NCI-H146 treated with DMSO at 0.1 percent for 48 hours (cell line): Measurements from ENCODE around the gene MDP1.
A peak's percentile ranks its signal among the peaks of the same experiment; 100 is the strongest.
"Not testable (repeated sequence)": the region's sequence is repeated elsewhere in the genome, so short reads cannot be mapped to it uniquely, and the experiment has no call there.

Experiments
- DNase-seq: peaks from one replicate; lab custom pipeline; 2025; ENCODE audit not compliant: unreplicated experiment; lab: John Stamatoyannopoulos, UW

Gene MDP1

DNA sequence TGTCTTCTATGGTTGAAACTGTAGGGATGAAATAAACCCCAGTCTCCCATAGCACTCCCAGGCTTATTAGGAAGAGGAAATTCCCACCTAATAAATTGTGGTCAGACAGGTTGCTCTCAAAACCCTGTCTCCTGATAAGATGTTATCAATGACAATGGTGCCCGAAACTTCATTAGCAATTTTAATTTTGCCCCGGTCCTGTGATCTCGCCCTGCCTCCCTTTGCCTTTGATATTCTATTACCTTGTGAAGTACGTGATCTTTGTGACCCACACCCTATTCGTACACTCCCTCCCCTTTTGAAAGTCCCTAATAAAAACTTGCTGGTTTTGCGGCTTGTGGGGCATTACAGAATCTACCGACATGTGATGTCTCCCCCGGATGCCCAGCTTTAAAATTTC, 13.3 kb downstream of the MDP1 start:
- DNase-seq: not testable (repeated sequence)

GRCh38 chr14:24198814-24199524, 16.9 kb downstream of the MDP1 start:
- DNase-seq: no peak

DNA sequence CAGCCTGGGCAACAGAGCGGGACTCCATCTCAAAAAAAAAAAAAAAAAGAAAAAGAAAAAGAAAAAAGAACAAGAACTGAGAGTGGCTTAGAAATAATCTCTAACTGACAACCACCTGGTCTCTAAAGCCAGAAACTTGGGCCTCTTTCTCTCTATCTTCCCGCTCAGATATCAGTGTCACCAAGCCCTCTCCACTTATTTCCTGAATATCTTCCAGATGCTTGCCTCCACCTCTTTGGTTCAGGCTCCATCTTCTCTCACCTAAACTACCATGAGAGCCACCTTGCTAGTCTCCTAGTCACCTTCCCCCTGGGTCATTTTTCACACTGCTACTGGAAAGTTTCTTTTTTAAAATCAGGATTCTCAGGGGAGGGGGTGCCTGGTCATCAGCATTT, 18.8 kb downstream of the MDP1 start:
- no peak for DNase-seq

- no peak for DNase-seq
Observed at GRCh38 chr14:24196071-24197055, 19.5 kb downstream of the MDP1 start.

- DNase-seq: peak; percentile 61
Observed at GRCh38 chr14:24195186-24196070, 20.4 kb downstream of the MDP1 start, which contains the start of gene TM9SF1. Gene TM9SF1, minus strand, starts transcription at chr14:24195441. Its CDS starts 422 bp downstream, at chr14:24195019.

DNA sequence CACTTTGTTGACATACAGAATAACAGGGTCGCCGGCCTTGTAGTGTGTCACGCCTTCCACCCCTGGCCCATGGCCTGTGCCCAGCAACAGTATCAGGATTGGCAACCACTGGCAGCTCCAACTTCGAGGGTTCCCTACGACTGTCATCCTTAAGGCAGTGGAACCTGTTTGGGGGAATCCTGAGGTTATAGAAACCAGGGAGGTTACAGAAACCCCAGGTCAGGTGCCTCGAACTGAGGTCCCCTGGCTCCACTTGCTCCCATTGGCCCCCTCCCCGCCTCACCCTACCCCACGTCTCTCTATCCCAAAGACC, 21.0 kb downstream of the MDP1 start:
- no peak for DNase-seq

DNA sequence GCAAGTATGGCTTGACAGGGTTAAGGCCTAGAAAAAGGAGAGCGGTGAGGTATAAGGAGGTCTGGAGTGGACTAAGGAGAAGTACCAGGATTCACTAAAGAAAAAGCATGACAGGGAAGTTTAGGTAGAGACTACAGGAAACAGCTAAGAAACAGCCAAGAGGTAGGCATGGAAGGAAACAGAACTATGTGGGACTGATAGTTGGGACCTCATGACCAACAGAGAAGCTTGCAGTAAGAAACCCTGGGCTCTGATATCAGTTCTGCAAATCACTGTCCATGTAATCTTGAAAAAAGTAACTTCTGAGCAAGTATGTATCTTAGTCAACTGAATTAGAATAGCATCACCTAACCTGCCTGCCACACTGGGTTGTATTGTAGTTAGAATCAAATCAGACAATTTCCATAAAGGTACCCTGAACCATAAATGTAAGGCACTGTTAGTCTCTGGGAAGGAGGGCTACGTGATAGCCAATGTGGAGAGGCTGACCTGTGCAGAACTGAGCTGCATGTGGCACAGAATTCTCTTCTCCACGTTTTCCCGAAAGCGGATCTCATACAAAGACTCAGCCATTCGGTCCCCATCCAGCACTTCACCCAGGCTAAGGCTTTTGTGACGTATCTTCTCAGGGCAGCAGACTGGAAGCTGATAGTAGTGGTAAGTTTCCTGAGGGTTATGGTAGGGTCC, 21.5 kb downstream of the MDP1 start:
- DNase-seq: no peak

- DNase-seq: no peak
Observed at GRCh38 chr14:24192933-24193332, 22.9 kb downstream of the MDP1 start.

DNA sequence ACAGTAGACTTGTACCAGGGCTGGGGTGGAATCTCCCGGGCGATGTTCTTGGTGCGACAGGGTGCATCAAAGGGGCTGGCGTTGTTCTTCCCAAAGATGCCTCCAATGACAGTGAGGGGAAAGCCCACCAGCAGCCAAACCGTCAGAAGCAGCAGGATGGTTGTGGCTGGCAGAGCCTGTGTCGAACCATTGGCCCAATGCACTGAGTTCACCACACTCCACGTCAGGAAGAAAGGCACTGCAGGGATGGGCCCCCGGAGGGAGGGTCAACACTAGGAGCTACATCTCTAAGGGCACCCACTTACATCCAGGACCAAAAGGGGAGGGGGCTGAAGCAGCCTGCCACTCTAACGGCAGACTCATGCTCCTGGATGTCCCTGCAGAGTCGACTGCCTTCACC, 25.4 kb downstream of the MDP1 start:
- no peak for DNase-seq

GRCh38 chr14:24189460-24189859, 26.4 kb downstream of the MDP1 start:
- DNase-seq: no peak

DNA sequence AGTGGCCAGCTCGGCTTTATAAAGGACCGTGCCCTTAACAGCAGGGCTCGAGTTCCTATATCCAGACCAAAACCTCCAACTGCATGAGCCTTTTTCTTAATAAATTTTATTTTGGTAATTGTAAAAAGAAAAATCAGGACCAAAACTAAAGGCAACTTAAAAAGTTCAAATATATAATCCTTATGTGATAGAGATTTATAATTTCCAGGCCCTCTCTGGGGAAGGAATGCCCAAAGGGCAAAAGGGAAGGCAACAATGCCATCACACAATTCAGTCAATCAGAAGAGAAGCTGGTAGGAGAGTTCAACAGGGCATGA, 26.8 kb downstream of the MDP1 start:
- no peak for DNase-seq

GRCh38 chr14:24188251-24189058, 27.4 kb downstream of the MDP1 start, which contains the start of gene IPO4:
Gene IPO4, minus strand, starts transcription at chr14:24188816. Its CDS starts 29 bp downstream, at chr14:24188787.
- DNase-seq: peak; percentile 92

GRCh38 chr14:24187539-24187915, 28.3 kb downstream of the MDP1 start:
- DNase-seq: no peak

DNA sequence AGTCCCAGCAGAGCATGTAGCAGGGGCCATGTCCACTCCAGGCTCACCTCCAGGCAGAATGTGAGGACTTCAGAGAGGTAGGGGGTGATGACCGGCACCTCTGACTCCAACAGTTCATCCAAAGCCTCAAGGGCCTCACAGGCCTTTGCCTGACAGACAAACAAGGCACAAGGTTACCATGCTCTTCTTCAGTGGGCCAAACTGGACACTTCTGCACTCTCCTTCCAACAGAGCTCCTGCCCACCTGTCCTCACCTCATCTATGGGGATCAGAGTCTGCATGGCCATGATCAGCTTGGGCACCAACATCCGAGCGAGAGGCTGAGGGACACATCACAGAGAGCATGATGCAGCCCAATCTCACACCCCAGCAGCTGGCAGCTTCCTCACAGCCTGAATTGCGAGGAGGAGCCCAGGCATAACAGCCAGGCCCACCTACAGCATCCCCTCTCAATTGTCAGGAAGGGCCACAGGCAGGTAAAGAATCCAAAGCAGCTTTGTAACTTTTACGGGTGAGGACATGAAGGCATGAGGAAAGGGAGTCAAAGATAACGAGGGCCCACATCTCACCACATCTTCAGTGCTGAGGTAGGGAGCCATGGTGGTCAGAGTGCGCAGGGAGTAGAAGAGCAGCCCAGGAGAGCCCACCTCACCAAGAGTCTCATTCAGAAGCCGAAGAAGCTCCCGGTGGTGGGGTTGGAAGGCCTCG, 28.9 kb downstream of the MDP1 start:
- DNase-seq: no peak

GRCh38 chr14:24185741-24186140, 30.1 kb downstream of the MDP1 start:
- no peak for DNase-seq

DNA sequence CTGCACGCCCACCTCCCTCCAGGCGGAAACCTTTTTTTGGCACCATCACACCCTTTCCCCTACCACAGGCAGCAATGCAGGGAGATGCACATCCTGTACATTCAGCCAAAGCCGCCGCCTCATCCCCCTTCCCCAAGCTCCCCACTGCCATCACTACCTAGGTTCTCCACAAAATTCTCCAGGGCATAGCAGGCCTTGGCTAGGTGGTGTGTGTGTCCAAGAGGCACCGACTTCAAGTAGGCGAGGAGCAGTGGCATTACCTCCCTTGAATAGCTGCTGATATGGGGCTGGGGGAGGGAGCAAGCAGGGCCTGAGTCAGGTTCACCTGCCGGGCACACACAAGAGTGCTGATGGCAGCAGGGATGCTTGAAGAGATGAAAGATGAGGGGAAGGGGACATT, 30.8 kb downstream of the MDP1 start:
- no peak for DNase-seq

GRCh38 chr14:24184104-24184970, 31.5 kb downstream of the MDP1 start:
- no peak for DNase-seq

DNA sequence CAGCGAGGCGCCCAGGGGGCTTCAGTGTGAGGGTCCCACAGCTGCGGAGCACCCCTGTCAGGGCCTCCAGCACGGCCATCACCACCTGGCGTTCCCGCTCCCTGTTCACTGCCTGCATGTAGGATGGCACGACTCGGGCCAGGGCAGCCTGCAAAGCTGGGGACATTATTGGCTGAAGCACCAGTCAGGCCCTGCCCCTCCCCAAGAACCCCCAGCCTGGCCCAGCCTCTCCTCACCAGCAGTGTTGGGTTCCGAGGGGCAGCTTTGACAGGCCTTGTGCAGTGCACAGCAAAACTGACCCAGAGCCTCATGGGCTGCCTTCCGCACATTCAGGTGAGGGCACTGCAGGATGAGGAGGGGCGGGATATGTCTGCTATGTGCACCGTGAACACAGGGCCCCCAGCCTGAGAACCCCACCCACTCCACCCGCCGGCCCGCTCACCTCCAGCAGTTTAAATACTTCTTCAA, 32.8 kb downstream of the MDP1 start:
- no peak for DNase-seq
